NCI-H187 treated with DMSO at 0.1 percent for 48 hours (cell line): ENCODE results near the gene BAZ1B.
"Not testable (repeated sequence)": the region's sequence is repeated elsewhere in the genome, so short reads cannot be mapped to it uniquely, and the experiment has no call there.

Source experiments
- DNase-seq: peaks from one replicate; lab custom pipeline; 2025; lab: John Stamatoyannopoulos, UW

Gene BAZ1B

GRCh38 chr7:73538510-73538909 is 16.4 kb upstream of the BAZ1B start:
- not testable (repeated sequence) for DNase-seq

- DNase-seq, result no peak
These were observed 15.0 kb upstream of the BAZ1B start for GRCh38 chr7:73537051-73537450.

GRCh38 chr7:73536479-73536878 is 14.4 kb upstream of the BAZ1B start:
- DNase-seq, result no peak

- not testable (repeated sequence) for DNase-seq
These were observed 13.8 kb upstream of the BAZ1B start for GRCh38 chr7:73535918-73536317.

GRCh38 chr7:73533742-73534141 is 11.6 kb upstream of the BAZ1B start:
- no peak for DNase-seq

- DNase-seq, result no peak
These were observed 10.1 kb upstream of the BAZ1B start for GRCh38 chr7:73532224-73532623.

- DNase-seq, result no peak
These were observed 8.7 kb upstream of the BAZ1B start for GRCh38 chr7:73530800-73531199.

- DNase-seq, result no peak
These were observed 5.1 kb upstream of the BAZ1B start for GRCh38 chr7:73526896-73527821.

- DNase-seq, result not testable (repeated sequence)
These were observed 4.0 kb upstream of the BAZ1B start for GRCh38 chr7:73526158-73526494.

- DNase-seq, result no peak
These were observed 423 bp downstream of the BAZ1B start for GRCh38 chr7:73521636-73522104.

GRCh38 chr7:73520673-73521635 is 1.1 kb downstream of the BAZ1B start:
- DNase-seq, result no peak

- DNase-seq, result no peak
These were observed 2.0 kb downstream of the BAZ1B start for GRCh38 chr7:73519867-73520672.

- DNase-seq, result no peak
These were observed 3.6 kb downstream of the BAZ1B start for GRCh38 chr7:73518470-73518869.

- no peak for DNase-seq
These were observed 4.7 kb downstream of the BAZ1B start for GRCh38 chr7:73517241-73517995.

GRCh38 chr7:73515178-73515577 is 6.9 kb downstream of the BAZ1B start:
- DNase-seq, result no peak

GRCh38 chr7:73512018-73512780 is 9.9 kb downstream of the BAZ1B start:
- DNase-seq, result no peak

- DNase-seq, result no peak
These were observed 12.6 kb downstream of the BAZ1B start for GRCh38 chr7:73509463-73509862.

- DNase-seq, result no peak
These were observed 14.5 kb downstream of the BAZ1B start for GRCh38 chr7:73507556-73507955.

- DNase-seq, result no peak
These were observed 17.2 kb downstream of the BAZ1B start for GRCh38 chr7:73504920-73505319.

- no peak for DNase-seq
These were observed 18.1 kb downstream of the BAZ1B start for GRCh38 chr7:73504017-73504416.
